T-helper 2 cell (primary cell): ENCODE measurements around the gene NEURL1B.
"Not testable (repeated sequence)": the region's sequence is repeated elsewhere in the genome, so short reads cannot be mapped to it uniquely, and the experiment has no call there.

ENCODE experiments used
- DNase-seq, 5 experiments: peaks; one replicate each; pipeline versions ENCODE4 v3.0.0 to v3.0.0-alpha.2; 2012 to 2022

NEURL1B gene

DNA sequence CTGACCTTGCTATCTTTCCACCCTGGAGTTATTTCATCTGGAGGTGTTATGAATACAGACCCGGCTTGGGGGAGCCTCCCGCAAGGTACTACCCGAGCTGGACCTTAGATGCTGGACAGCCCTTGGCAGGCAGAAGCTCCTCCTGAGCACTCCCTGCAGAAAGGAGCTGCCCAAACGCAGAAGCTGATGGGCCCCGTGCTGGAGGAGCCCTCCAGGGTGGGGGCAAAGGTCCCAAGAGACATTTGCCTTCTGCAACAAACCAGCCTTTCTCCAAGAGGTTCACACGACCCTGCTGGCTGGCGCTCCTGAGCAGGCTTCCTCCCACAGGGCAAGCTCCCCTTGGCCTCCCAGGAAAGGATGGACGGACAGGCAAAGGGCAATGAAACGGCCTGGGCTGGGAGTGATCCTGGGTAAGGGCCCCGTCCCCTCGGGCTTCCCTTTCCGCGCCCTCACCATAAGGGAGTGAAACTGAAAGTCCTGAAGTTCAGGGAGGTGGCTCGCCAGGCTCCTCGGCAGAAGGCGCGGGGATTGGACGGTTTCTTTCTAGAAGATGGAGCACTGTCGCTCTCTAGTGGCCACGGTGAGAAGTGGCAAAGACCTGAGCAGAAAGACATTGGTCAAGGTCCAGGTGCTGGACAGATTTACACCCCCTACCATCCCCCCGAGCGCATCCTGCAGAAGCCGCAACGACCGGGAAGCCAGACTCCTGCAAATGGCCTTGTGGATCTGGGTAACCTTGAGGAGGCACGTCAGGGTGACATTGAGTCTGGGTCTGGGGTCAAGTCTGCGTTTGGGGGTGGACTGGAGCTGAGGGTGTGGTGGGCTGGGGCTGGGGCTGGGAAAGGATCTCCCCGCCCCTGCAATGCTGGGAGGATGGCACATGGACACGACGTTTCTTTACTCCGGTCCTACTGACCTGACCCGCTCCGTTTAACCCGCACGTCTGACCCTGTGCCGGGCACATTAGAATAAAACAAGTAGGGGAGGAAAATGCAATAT lies 56.4 kb downstream of the NEURL1B start:
- DNase-seq = peak; percentile 53 to 83 (median 74)

- DNase-seq = no peak
Measured at GRCh38 chr5:172699423-172699822, 58.4 kb downstream of the NEURL1B start.

- DNase-seq = no peak
Measured at GRCh38 chr5:172699999-172700364, 58.9 kb downstream of the NEURL1B start.

- no peak for DNase-seq
Measured at GRCh38 chr5:172700365-172701290, 59.6 kb downstream of the NEURL1B start.

- no peak for DNase-seq
Measured at GRCh38 chr5:172701291-172701656, 60.2 kb downstream of the NEURL1B start.

GRCh38 chr5:172703952-172704351 lies 62.9 kb downstream of the NEURL1B start:
- no peak for DNase-seq

- DNase-seq = no peak
Measured at GRCh38 chr5:172705576-172706084, 64.6 kb downstream of the NEURL1B start.

- DNase-seq = no peak
Measured at GRCh38 chr5:172706796-172707195, 65.7 kb downstream of the NEURL1B start.

- DNase-seq = no peak
Measured at GRCh38 chr5:172707285-172708182, 66.5 kb downstream of the NEURL1B start.

DNA sequence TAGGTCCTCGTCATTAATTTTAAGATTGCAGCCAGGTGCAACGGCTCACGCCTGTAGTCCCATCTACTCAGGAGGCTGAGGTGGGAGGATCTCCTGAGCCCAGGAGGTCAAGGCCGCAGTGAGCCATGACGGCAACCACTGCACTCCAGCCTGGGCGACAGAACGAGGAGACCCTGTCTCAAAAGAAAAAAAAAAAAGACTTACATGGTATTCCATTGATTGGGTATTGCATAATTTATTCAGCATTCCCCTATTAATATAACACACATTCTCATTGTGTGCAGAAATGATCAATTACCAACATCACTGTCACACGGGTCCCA lies 67.1 kb downstream of the NEURL1B start:
- no peak for DNase-seq

DNA sequence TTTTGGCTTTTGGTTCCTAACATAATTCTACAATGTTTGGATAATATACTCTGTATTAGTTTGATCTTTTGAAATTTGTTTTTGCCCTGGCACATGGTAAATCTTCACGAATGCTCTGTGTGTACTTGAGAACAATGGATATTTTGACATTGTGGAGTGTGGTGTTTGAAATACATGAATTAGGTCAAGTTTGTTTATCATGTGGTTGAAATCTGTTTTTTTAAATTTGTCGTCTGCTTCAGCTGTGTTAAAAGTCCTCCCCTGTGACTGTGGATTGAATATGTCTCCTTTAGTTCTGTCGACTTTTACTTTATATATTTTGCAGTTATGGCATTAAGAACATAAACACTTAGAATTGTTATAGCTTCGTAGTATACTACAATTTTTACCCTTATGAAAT lies 69.6 kb downstream of the NEURL1B start:
- peak in 1 of 5 experiments; percentile 39 for DNase-seq

GRCh38 chr5:172711321-172711861 lies 70.3 kb downstream of the NEURL1B start:
- not testable (repeated sequence) for DNase-seq

- no peak for DNase-seq
Measured at GRCh38 chr5:172712610-172713009, 71.5 kb downstream of the NEURL1B start.

DNA sequence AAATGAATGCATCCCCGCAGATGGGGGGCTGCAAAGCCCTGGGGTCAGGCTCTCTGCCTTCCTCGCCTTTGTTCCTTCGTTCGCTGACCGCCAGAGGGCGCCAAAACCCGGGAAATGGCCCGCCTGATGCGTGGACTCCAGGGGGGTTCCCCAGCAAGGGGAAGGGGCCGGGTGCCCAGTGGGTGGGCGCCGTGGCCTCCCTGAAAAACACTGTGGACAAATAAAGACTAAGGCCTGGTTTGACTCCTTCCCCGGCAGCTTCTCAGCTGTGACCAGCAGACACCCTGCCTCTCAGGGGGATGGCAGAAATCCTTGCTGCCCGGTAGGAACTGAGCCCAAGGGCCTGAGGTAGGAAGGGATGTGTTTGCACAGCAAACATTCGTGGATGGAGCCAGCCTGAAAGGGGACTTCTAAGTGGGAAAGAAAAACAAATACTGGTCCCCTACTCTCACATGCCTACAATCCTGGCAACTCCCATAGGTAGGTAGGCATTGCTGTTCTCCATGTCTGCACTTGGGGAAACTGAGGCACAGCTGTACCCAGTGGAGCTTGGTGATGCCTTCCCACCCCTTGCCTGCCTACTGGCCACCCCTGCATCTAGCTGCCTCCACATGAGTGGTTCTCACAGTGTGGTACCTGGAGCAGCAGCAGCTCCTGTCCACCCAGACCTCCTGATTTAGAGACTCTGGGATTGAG lies 72.2 kb downstream of the NEURL1B start:
- peak; percentile 29 to 71 (median 60) for DNase-seq

DNA sequence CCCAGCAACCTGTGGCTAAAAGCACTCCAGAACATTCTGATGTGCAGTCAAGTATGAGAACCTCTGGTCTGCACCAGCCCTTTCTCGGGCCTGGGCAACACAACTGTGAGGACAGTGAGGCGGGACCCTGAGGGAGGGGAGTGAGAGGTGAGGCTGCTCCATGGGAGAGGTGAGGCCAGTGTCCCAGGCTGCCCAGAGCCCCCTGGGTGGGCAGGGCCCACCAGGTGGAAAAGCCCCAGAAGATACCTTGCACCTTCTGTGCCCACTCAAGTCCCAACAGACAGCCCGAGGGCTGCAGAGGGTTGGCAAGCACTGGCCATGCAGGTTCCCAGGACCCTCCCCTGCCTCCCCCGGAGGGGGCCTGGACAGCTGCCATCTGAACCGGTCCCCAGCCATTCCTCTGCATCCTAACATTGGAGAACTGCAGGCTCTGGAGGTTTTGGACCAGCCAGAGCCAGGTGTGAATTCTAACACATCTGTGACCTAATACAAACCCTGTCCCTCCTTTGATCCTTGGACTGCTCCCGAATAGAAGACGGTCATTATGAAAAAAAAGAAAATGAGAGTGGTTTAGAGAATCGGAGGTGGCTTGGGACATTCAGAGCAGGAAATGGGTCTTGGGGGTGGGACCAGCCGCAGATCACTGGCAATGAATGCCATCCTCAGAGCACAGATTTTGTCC lies 72.9 kb downstream of the NEURL1B start:
- DNase-seq = no peak

- DNase-seq = peak in 4 of 5 experiments; percentile 30 to 61 (median 52)
Measured at GRCh38 chr5:172714491-172715420, 73.7 kb downstream of the NEURL1B start.

DNA sequence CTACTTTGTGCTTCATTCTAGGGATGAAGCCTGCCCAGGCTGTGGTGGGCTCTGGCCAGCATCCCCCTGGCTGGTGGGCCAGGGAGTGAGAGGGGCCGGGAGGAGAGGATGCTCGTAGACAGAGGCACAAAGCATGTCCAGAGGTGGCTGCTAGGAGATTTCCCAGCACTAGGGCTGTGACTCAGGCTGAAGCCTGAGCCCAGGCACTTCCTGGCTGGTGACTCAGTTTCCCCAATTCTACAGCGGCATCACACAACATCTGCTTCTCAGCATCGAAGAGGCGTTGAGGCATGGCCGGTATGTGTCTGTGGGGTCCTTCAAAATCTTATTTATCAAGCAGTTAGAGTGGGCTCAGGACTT lies 74.3 kb downstream of the NEURL1B start:
- DNase-seq = no peak

GRCh38 chr5:172715931-172716682 lies 75.0 kb downstream of the NEURL1B start:
- DNase-seq = no peak
